Measurements from ENCODE around the gene NEK6.

The NEK6 gene

GRCh38 chr9:124335320-124335707 is 77.6 kb downstream of the NEK6 start:
- no peaks in the 10 kb centered on the region for H3K4me1 ChIP-seq (ENCODE audit: insufficient read depth, low read length)
- no peak overlapping the region for H2AFZ ChIP-seq (ENCODE audit: low read depth, low read length)
- DNase-seq (no peak), ATAC-seq (ENCODE audit: insufficient read depth, low read depth) (no peak)
- H3K4me2 ChIP-seq (ENCODE audit: insufficient read depth, low read length) = no peak overlapping the region
- H3K27ac ChIP-seq (ENCODE audit: low read length) = no peak overlapping the region
- no peaks in the 10 kb centered on the region for H3K27me3 ChIP-seq (ENCODE audit: insufficient read depth, low read length, poor library complexity)
- H3K9me3 ChIP-seq (ENCODE audit: insufficient read depth, low read length, severe bottlenecking) = no peaks in the 10 kb centered on the region
- no peak overlapping the region for H3K4me3 ChIP-seq (ENCODE audit: low read depth in 1 of 2, low read length in 2 of 2)
- H4K20me1 ChIP-seq (ENCODE audit: insufficient read depth, low read length) = 0 out of 2 replicates have a peak, but pooled peaks cover 5% of the 10 kb centered on the region
- no peaks in the 10 kb centered on the region for H3K79me2 ChIP-seq (ENCODE audit: insufficient read depth, low read length)
- H3K36me3 ChIP-seq (ENCODE audit: insufficient read depth, low read length) = no peaks in the 10 kb centered on the region
- no peak overlapping the region for H3K9ac ChIP-seq (ENCODE audit: low read depth, low read length)
- no peak for TF ChIP-seq CTCF (IDR thresholded peaks at IDR 0.05; ENCODE audit: borderline replicate concordance, extremely low read depth, low read length, poor library complexity, severe bottlenecking)
- TF ChIP-seq EZH2 (IDR thresholded peaks at IDR 0.05; ENCODE audit: borderline replicate concordance, low read depth, low read length, severe bottlenecking) = no peak

GRCh38 chr9:124337562-124337961 is 79.8 kb downstream of the NEK6 start:
- ATAC-seq (ENCODE audit: insufficient read depth, low read depth) (no peak), DNase-seq (no peak)
- no peaks in the 10 kb centered on the region for H3K36me3 ChIP-seq (ENCODE audit: insufficient read depth, low read length)
- H3K27ac ChIP-seq (ENCODE audit: low read length) = no peak overlapping the region
- H3K9me3 ChIP-seq (ENCODE audit: insufficient read depth, low read length, severe bottlenecking) = no peaks in the 10 kb centered on the region
- no peak overlapping the region for H3K4me3 ChIP-seq (ENCODE audit: low read depth in 1 of 2, low read length in 2 of 2)
- H3K27me3 ChIP-seq (ENCODE audit: insufficient read depth, low read length, poor library complexity) = no peaks in the 10 kb centered on the region
- no peaks in the 10 kb centered on the region for H3K79me2 ChIP-seq (ENCODE audit: insufficient read depth, low read length)
- no peak overlapping the region for H3K4me2 ChIP-seq (ENCODE audit: insufficient read depth, low read length)
- H2AFZ ChIP-seq (ENCODE audit: low read depth, low read length) = no peak overlapping the region
- H3K9ac ChIP-seq (ENCODE audit: low read depth, low read length) = no peak overlapping the region
- no peak for TF ChIP-seq CTCF (IDR thresholded peaks at IDR 0.05; ENCODE audit: borderline replicate concordance, extremely low read depth, low read length, poor library complexity, severe bottlenecking)
- TF ChIP-seq EZH2 (IDR thresholded peaks at IDR 0.05; ENCODE audit: borderline replicate concordance, low read depth, low read length, severe bottlenecking) = no peak
- H4K20me1 ChIP-seq (ENCODE audit: insufficient read depth, low read length) = no peaks in the 10 kb centered on the region
- H3K4me1 ChIP-seq (ENCODE audit: insufficient read depth, low read length) = no peaks in the 10 kb centered on the region

DNA sequence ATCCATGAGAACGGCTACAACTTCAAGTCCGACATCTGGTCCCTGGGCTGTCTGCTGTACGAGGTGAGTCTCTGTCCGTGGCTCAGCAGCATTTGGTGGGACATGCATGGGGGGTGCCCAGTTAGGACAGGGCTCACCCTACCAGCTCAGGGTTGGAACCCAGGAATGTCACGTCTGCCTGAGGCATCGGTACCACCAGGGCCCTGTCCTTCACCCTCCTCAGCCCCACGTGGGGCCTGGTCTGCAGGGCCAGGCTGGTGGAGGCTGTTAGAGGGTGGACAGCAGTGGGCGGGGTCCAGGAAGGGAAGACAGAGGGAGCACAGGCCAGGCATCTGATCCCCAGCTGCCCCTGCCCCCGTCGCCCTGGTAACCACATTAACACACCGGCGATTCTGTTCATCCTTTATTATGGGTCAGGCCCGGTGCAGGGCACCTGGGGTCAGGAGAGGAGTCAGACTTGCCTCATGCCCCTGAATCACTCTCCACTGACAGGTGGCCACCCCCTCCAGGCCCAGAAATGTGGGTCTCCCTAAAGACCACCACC is 81.9 kb downstream of the NEK6 start:
- no peak for DNase-seq
- Histone ChIP-seq H3K9me3 (ENCODE audit: insufficient read depth, low read length, severe bottlenecking) (no peaks in the 10 kb centered on the region), H3K27ac (ENCODE audit: low read length) (no peak overlapping the region)

More for the DNA sequence above, 81.9 kb downstream of the NEK6 start:
- Histone ChIP-seq H2AFZ (ENCODE audit: low read depth, low read length) (no peak overlapping the region), H3K4me1 (ENCODE audit: insufficient read depth, low read length) (no peaks in the 10 kb centered on the region), H3K4me3 (ENCODE audit: low read depth in 1 of 2, low read length in 2 of 2) (no peak overlapping the region), H3K79me2 (ENCODE audit: insufficient read depth, low read length) (no peaks in the 10 kb centered on the region), H3K9ac (ENCODE audit: low read depth, low read length) (no peak overlapping the region), H3K4me2 (ENCODE audit: insufficient read depth, low read length) (no peak overlapping the region), H3K36me3 (ENCODE audit: insufficient read depth, low read length) (no peaks in the 10 kb centered on the region), H3K27me3 (ENCODE audit: insufficient read depth, low read length, poor library complexity) (no peaks in the 10 kb centered on the region), H4K20me1 (ENCODE audit: insufficient read depth, low read length) (no peaks in the 10 kb centered on the region)
- TF ChIP-seq EZH2 (IDR thresholded peaks at IDR 0.05; ENCODE audit: borderline replicate concordance, low read depth, low read length, severe bottlenecking) = no peak
- TF ChIP-seq CTCF (IDR thresholded peaks at IDR 0.05; ENCODE audit: borderline replicate concordance, extremely low read depth, low read length, poor library complexity, severe bottlenecking) = no peak
- ATAC-seq (ENCODE audit: insufficient read depth, low read depth) = no peak
